ENCODE data around the gene RUFY2.

DNA sequence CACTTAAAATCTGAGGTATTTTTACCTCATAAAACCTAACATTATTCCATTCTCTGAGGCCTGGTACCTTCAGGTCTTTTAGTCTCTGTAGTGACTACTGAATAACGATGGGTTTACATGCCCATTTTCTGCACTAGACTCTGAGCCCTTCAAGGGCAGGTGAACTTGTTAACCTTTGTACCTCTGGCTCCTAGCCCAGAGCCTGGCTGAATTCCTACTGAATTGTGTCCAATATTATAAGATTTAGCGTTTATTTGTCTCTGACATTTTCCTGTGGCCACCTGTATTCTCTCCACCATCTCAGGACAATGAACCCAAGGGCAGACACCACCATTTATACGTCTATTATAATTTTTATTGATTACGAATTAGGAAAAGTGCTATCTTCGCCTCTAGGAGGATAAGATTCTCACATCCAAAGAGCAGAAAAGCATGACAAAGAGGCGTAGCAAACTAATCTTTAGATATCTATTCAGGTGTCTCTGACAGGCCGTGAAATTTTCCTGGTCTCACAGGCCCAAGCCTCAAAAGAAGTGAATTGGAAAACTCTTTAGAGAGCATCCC is 103.1 kb downstream of the RUFY2 start:
- TF ChIP-seq, protein P1, sequence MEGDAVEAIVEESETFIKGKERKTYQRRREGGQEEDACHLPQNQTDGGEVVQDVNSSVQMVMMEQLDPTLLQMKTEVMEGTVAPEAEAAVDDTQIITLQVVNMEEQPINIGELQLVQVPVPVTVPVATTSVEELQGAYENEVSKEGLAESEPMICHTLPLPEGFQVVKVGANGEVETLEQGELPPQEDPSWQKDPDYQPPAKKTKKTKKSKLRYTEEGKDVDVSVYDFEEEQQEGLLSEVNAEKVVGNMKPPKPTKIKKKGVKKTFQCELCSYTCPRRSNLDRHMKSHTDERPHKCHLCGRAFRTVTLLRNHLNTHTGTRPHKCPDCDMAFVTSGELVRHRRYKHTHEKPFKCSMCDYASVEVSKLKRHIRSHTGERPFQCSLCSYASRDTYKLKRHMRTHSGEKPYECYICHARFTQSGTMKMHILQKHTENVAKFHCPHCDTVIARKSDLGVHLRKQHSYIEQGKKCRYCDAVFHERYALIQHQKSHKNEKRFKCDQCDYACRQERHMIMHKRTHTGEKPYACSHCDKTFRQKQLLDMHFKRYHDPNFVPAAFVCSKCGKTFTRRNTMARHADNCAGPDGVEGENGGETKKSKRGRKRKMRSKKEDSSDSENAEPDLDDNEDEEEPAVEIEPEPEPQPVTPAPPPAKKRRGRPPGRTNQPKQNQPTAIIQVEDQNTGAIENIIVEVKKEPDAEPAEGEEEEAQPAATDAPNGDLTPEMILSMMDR (conservative IDR thresholded peaks at IDR 0.05 in 1 of 2, IDR thresholded peaks at IDR 0.05 in 1 of 2; ENCODE audit: extremely low read depth in 1 of 2, insufficient read depth in 1 of 2, low read depth in 1 of 2, low read length in 2 of 2): no peak
- no peak for TF ChIP-seq EZH2 (IDR thresholded peaks at IDR 0.05; ENCODE audit: borderline replicate concordance, low read length)
